A549 treated with GW870086 at 1 μM for 4 hours (cell line): ENCODE measurements around the gene SLC25A33. TPM values are rescaled to one million over a fixed set of nuclear protein-coding genes. Genes with fewer than 3 reads are reported as not detected.

ENCODE experiments used
- total RNA-seq: library from RNA; stranded (reverse); fragments of 200-300 nt; extraction: Qiagen RNA extraction; gene quantifications from 5 replicates; pipeline ENCODE4 v1.2.3, GENCODE V29; 2022; ENCODE audit warnings: low read depth

SLC25A33 gene, protein sequence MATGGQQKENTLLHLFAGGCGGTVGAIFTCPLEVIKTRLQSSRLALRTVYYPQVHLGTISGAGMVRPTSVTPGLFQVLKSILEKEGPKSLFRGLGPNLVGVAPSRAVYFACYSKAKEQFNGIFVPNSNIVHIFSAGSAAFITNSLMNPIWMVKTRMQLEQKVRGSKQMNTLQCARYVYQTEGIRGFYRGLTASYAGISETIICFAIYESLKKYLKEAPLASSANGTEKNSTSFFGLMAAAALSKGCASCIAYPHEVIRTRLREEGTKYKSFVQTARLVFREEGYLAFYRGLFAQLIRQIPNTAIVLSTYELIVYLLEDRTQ
- 2.5 to 3.6 TPM (median 3.0 TPM) in 5 replicates for total RNA-seq

DNA sequence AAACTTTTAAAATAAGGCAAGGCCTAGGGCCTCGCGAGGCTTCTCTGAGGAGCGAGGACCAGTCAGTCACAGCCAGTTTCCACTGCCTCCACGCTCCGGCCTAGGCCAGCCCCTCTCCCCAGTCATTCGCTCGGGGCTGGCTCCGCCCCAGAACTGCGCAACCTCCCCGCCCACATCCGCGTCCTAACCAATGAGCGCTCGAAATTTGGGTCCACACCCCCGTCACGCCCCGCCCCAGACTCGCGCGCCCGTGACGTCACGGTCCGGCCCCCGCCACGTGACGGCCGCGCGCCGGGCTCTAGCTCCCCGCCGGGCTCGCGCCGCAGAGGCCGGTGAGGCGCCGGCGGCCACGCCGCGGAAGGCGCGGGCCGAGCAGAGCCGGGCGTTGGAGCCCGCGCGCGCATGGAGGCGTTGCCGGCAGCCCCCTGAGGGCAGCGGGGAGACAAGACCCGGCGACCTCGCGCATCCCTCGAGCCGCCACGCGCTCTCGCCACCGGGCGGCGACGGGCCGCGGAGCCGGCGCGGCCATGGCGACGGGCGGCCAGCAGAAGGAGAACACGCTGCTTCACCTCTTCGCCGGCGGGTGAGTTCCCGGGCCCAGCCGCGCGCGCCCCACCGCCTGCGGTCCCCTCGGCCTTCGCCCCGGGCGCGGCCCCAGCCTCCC, at the start of gene SLC25A33:
TSS of gene SLC25A33 (plus strand) at position 301 of the 664 bp plus-strand sequence. CDS start at position 528, 227 bp downstream.

DNA sequence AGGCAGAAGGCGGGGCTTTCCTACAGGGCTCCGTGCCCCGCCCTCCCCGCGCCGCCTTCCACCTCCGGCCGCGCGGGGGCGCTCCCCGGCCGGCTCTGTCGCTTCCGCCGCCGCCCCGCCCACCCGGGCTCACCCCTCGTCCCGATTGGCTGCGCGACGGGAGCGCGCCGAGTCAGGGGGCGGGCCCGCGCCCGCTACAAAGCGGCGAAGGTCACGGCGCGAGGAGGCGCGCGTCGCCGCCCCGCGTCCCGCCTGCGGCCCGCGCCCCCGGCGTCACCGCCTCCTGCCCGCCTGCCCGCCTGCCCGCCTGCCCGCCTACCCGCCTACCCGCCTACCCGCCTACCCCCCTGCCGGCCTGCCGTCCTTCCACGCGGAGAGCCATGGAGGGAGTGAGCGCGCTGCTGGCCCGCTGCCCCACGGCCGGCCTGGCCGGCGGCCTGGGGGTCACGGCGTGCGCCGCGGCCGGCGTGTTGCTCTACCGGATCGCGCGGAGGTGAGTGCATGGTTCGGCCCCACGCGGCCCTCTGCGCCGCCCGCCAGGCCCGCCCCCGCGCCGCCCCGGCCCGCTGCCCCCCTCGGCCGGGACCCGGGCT, 49.4 kb downstream of the SLC25A33 start, which contains the start of gene TMEM201:
TSS of gene TMEM201 (plus strand) at position 361 of the 593 bp plus-strand sequence. CDS start at position 381, 20 bp downstream.

Other genes with a start within 250 kb of the SLC25A33 start
- 22.9 to 29.5 TPM (median 27.7 TPM) in 5 replicates for gene SPSB1, start 246.6 kb upstream of the SLC25A33 start, total RNA-seq
- 10.9 to 14.4 TPM (median 13.7 TPM) in 5 replicates for gene TMEM201, start 49.4 kb downstream of the SLC25A33 start, total RNA-seq
- gene PIK3CD, start 112.3 kb downstream of the SLC25A33 start, total RNA-seq: 6.8 to 7.8 TPM (median 7.4 TPM) in 5 replicates